ENCODE results near the gene PAK1IP1. TPM values are rescaled to one million over a fixed set of nuclear protein-coding genes. Genes with fewer than 3 reads are reported as not detected.
"Not testable (repeated sequence)": the region's sequence is repeated elsewhere in the genome, so short reads cannot be mapped to it uniquely, and the experiment has no call there.

The PAK1IP1 gene
- total RNA-seq, 1 experiment from 2014 or later: 25.9 TPM

DNA sequence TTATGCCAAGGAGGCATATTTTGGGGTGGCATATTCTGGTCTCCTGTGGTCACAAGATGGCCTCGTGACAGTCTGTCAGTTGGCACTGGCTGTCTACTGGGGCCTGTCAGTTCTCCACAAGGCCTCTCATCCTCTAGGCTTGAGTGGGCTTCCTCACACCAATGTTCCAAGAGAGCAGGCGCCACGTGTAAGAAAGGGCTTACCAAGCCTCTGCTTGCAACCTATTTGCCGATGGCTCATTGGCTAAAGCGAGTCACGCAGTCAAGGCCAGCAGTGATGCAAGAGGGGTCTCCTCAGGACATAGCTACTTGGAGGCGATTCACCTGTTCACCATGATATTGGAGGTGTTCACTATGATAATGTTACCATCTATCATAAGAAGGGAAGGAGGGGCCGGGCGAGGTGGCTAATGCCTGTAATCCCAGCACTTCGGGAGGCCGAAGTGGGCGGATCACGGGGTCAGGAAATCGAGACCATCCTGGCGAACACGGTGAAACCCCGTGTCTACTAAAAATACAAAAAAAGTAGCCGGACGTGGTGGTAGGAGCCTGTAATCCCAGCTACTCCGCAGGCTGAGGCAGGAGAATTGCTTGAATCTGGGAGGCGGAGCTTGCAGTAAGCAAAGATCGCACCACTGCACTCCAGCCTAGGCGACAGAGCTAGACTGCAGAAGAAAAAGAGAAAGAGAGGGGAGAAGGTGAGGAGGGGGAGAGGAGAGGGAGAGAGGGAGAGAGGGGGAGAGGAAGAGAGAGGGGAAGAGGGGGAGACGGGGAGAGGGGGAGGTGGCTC is 35.7 kb upstream of the PAK1IP1 start:
- H3K4me1 Mint-ChIP-seq (ENCODE audit: low read depth, unreplicated experiment): no peaks in the 10 kb centered on the region
- DNase-seq: no peak
- Histone ChIP-seq H3K36me3 (ENCODE audit: control insufficient read depth, insufficient read depth, low read length) (no peaks in the 10 kb centered on the region), H3K9me3 (no peaks in the 10 kb centered on the region), H3K4me3 (ENCODE audit: low read depth, low read length) (no peak overlapping the region), H3K27me3 (replicated peaks; ENCODE audit: control insufficient read depth, insufficient read depth, low read length) (no peaks in the 10 kb centered on the region), H3K4me1 (no peaks in the 10 kb centered on the region)
- no TSS peak for BruUV-seq (replicated peaks)
- no peaks in the 10 kb centered on the region for H3K27me3 Mint-ChIP-seq (ENCODE audit: insufficient read depth, unreplicated experiment)
- H3K27ac Mint-ChIP-seq (ENCODE audit: unreplicated experiment): no peak overlapping the region
- ChIA-PET CTCF (no interaction called here), POLR2A (no interaction called here)
- no peaks in the 10 kb centered on the region for H3K9me3 Mint-ChIP-seq (ENCODE audit: unreplicated experiment)
- H3K36me3 Mint-ChIP-seq (ENCODE audit: insufficient read depth, unreplicated experiment): no peaks in the 10 kb centered on the region
- H3K4me3 Mint-ChIP-seq (ENCODE audit: unreplicated experiment): no peak overlapping the region
- TF ChIP-seq, protein P1, sequence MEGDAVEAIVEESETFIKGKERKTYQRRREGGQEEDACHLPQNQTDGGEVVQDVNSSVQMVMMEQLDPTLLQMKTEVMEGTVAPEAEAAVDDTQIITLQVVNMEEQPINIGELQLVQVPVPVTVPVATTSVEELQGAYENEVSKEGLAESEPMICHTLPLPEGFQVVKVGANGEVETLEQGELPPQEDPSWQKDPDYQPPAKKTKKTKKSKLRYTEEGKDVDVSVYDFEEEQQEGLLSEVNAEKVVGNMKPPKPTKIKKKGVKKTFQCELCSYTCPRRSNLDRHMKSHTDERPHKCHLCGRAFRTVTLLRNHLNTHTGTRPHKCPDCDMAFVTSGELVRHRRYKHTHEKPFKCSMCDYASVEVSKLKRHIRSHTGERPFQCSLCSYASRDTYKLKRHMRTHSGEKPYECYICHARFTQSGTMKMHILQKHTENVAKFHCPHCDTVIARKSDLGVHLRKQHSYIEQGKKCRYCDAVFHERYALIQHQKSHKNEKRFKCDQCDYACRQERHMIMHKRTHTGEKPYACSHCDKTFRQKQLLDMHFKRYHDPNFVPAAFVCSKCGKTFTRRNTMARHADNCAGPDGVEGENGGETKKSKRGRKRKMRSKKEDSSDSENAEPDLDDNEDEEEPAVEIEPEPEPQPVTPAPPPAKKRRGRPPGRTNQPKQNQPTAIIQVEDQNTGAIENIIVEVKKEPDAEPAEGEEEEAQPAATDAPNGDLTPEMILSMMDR (IDR thresholded peaks at IDR 0.05; ENCODE audit: insufficient read depth in 1 of 2, low read depth in 1 of 2, low read length in 1 of 2, severe bottlenecking in 1 of 2, unreplicated experiment in 1 of 2): no peak
- intact Hi-C loops (cut with micrococcal nuclease; ENCODE audit: unreplicated experiment): no loop called here

DNA sequence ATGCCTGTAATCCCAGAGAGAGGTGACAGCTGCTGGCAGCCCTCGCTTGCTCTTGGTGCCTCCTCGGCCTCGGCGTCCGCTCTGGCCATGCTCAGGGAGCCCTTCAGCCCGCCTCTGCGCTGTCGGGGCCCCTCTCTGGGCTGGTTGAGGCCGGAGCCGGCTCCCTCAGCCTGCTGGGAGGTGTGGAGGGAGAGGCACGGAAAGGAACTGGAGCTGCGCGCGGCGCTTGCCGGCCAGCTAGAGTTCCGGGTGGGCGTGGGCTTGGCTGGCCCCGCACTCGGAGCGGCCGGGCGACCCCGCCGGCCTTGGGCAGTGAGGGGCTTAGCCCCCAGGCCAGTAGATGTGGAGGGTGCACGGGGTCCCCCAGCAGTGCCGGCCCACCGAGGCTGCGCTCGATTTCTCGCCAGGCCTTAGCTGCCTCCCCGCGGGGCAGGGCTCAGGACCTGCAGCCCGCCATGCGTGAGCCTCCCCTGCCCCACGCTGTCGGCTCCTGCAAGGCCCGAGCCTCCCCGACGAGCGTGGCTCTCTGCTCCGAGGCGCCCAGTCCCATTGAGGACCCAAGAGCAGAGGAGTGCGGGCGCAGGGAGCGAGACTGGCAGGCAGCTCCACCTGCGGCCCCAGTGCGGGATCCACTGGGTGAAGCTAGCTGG is 34.9 kb upstream of the PAK1IP1 start:
- Mint-ChIP-seq H3K27me3 (ENCODE audit: insufficient read depth, unreplicated experiment) (no peaks in the 10 kb centered on the region), H3K36me3 (ENCODE audit: insufficient read depth, unreplicated experiment) (no peaks in the 10 kb centered on the region), H3K9me3 (ENCODE audit: unreplicated experiment) (no peaks in the 10 kb centered on the region), H3K4me3 (ENCODE audit: unreplicated experiment) (no peak overlapping the region), H3K4me1 (ENCODE audit: low read depth, unreplicated experiment) (no peaks in the 10 kb centered on the region), H3K27ac (ENCODE audit: unreplicated experiment) (no peak overlapping the region)
- Histone ChIP-seq H3K36me3 (ENCODE audit: control insufficient read depth, insufficient read depth, low read length) (no peaks in the 10 kb centered on the region), H3K9me3 (no peaks in the 10 kb centered on the region), H3K4me3 (ENCODE audit: low read depth, low read length) (no peak overlapping the region), H3K4me1 (no peaks in the 10 kb centered on the region), H3K27me3 (replicated peaks; ENCODE audit: control insufficient read depth, insufficient read depth, low read length) (no peaks in the 10 kb centered on the region)
- no peak for DNase-seq
- no TSS peak for BruUV-seq (replicated peaks)
- ChIA-PET POLR2A (no interaction called here), CTCF (no interaction called here)
- intact Hi-C loops (cut with micrococcal nuclease; ENCODE audit: unreplicated experiment): no loop called here
- TF ChIP-seq, protein P1 (IDR thresholded peaks at IDR 0.05; ENCODE audit: insufficient read depth in 1 of 2, low read depth in 1 of 2, low read length in 1 of 2, severe bottlenecking in 1 of 2, unreplicated experiment in 1 of 2): no peak

DNA sequence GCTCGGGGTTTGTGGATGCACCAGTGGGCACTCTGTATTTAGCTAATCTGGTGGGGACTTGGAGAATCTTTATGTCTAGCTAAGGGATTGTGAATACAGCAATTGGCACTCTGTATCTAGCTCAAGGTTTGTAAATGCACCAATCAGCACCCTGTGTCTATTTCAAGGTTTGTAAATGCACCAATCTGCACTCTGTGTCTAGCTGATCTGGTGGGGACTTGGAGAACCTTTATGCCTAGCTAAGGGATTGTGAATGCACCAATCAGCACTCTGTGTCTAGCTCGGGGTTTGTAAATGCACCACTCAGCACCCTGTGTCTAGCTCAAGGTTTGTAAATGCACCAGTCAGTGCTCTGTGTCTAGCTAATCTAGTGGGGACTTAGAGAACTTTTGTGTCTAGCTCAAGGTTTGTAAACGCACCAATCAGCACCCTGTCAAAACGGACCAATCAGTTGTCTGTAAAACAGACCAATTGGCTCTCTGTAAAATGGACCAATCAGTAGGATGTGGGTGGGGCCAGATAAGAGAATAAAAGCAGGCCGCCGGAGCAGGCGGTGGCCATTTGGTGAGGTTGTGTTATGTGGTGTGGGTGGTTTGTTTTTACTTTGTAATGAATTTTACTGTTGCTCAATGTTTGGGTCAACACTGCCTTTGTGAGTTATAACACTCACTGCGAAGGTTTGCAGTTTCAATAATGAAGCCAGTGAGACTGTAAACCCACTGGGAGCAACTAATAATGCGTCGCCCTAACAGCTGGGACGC is 34.2 kb upstream of the PAK1IP1 start:
- BruUV-seq (replicated peaks); H3K4me1 ChIP-seq; intact Hi-C loops (cut with micrococcal nuclease; ENCODE audit: unreplicated experiment); H3K27me3 Mint-ChIP-seq (ENCODE audit: insufficient read depth, unreplicated experiment); CTCF ChIA-PET; H3K9me3 Mint-ChIP-seq (ENCODE audit: unreplicated experiment); H3K4me3 ChIP-seq (ENCODE audit: low read depth, low read length); H3K27me3 ChIP-seq (replicated peaks; ENCODE audit: control insufficient read depth, insufficient read depth, low read length); H3K27ac Mint-ChIP-seq (ENCODE audit: unreplicated experiment); H3K4me3 Mint-ChIP-seq (ENCODE audit: unreplicated experiment); H3K4me1 Mint-ChIP-seq (ENCODE audit: low read depth, unreplicated experiment); DNase-seq; H3K36me3 Mint-ChIP-seq (ENCODE audit: insufficient read depth, unreplicated experiment); POLR2A ChIA-PET; H3K36me3 ChIP-seq (ENCODE audit: control insufficient read depth, insufficient read depth, low read length); H3K9me3 ChIP-seq: not testable (repeated sequence)
